GM12878 (cell line): Measurements from ENCODE around the gene ITGA3. TPM values are rescaled to one million over a fixed set of nuclear protein-coding genes. Genes with fewer than 3 reads are reported as not detected.
A peak's percentile ranks its signal among the peaks of the same experiment; 100 is the strongest.

Experiments used
- ATAC-seq: fragments of 200-7000 bp; cut with Tn5 transposase; 3 replicates; pipeline ENCODE4 v1.9.1; 2020; ENCODE audit warnings: mild to moderate bottlenecking, moderate library complexity
- BruUV-seq: library from RNA; stranded (reverse); fragments of 400-500 nt; replicated peaks from 2 replicates; lab custom pipeline; 2021; lab: Mats Ljungman, UMichigan
- CTCF ChIA-PET: fragments of 300-600 bp; sonication (Branson Sonifier 250); formaldehyde crosslinking; extraction: SDS; loops from one replicate; lab custom pipeline; 2021; ENCODE audit warnings: inconsistent platforms; lab: Yijun Ruan, JAX
- POLR2A ChIA-PET: fragments of 350-600 bp; formaldehyde crosslinking; extraction: SDS; loops from one replicate; lab custom pipeline; 2021; ENCODE audit warnings: inconsistent platforms; lab: Charles Lee
- RAD21 ChIA-PET: fragments of 300-600 bp; sonication (Branson Sonifier 250); formaldehyde crosslinking; loops from one replicate; lab custom pipeline; 2023; ENCODE audit warnings: antibody characterized with exemption; ENCODE audit not compliant: unreplicated experiment; lab: Charles Lee
- SMC1A ChIA-PET: fragments of 300-600 bp; sonication (Branson Sonifier 250); formaldehyde crosslinking; loops from one replicate; lab custom pipeline; 2023; ENCODE audit not compliant: unreplicated experiment, uncharacterized antibody; lab: Charles Lee
- DNase-seq: peaks from one replicate; pipeline ENCODE4 v3.0.0-alpha.2; 2011; ENCODE audit warnings: low read depth, low spot score
- FAIRE-seq: peaks from 3 replicates; lab custom pipeline; 2011; peaks lifted over from hg19 to GRCh38; lab: Jason Lieb, UNC
- H2AFZ ChIP-seq: 2 replicates; pipeline ENCODE4 v1.6.0; 2011; ENCODE audit warnings: low read depth, low read length, control low read depth; ENCODE audit not compliant: control insufficient read depth
- H3K27ac ChIP-seq: 2 replicates; pipeline ENCODE4 v1.5.1; 2011; ENCODE audit warnings: control low read depth; ENCODE audit not compliant: control insufficient read depth, insufficient read depth
- H3K27me3 ChIP-seq, 2 experiments: replicated peaks in 1 of 2; 2 replicates each; pipeline versions ENCODE4 v1.6.0 to v1.6.1; 2011; ENCODE audit warnings: low read length in 1 of 2; ENCODE audit not compliant: control insufficient read depth in 2 of 2, insufficient read depth in 2 of 2
- H3K36me3 ChIP-seq, 2 experiments: 2 replicates each; pipeline ENCODE4 v1.5.1; 2011; ENCODE audit warnings: low read length in 1 of 2; ENCODE audit not compliant: control insufficient read depth in 2 of 2, insufficient read depth in 2 of 2
- H3K4me1 ChIP-seq: 2 replicates; pipeline ENCODE4 v1.6.1; 2011; ENCODE audit warnings: mild to moderate bottlenecking, low read length, moderate library complexity, mixed read lengths; ENCODE audit not compliant: control insufficient read depth, insufficient read depth
- H3K4me2 ChIP-seq: 2 replicates; pipeline ENCODE4 v1.6.0; 2011; ENCODE audit warnings: control low read depth; ENCODE audit not compliant: control insufficient read depth, insufficient read depth
- H3K4me3 ChIP-seq: fragments of 200-600 bp; sonication (generic); 2 replicates; pipeline ENCODE4 v1.5.1; 2016
- H3K79me2 ChIP-seq: 2 replicates; pipeline ENCODE4 v1.6.0; 2011; ENCODE audit warnings: low read length; ENCODE audit not compliant: control insufficient read depth, insufficient read depth
- H3K9ac ChIP-seq: 2 replicates; pipeline ENCODE4 v1.8.0; 2011; ENCODE audit warnings: low read length, control low read depth, mixed read lengths; ENCODE audit not compliant: control insufficient read depth, insufficient read depth
- H3K9me3 ChIP-seq: replicated peaks from 3 replicates; pipeline ENCODE4 v1.5.1; 2011; ENCODE audit warnings: mild to moderate bottlenecking, low read length; ENCODE audit not compliant: control insufficient read depth, insufficient read depth
- H4K20me1 ChIP-seq: 2 replicates; pipeline ENCODE4 v1.6.0; 2011; ENCODE audit not compliant: control insufficient read depth, insufficient read depth
- BHLHE40 ChIP-seq, 2 experiments: fragments of 450-650 bp in 1 of 2; IDR thresholded peaks; 2 replicates each; pipeline ENCODE4 v1.6.1; 2011 to 2017; ENCODE audit warnings: low read depth in 2 of 2, borderline replicate concordance in 1 of 2, improper control_type of control experiment in 1 of 2, low read length in 1 of 2, mild to moderate bottlenecking in 1 of 2
- EP300 ChIP-seq, 2 experiments: fragments of 150-350 bp in 1 of 2; IDR thresholded peaks; 2 replicates each; pipeline ENCODE4 v1.6.1; 2011 to 2012; ENCODE audit warnings: low read depth in 2 of 2, low read length in 2 of 2, borderline replicate concordance in 1 of 2, improper control_type of control experiment in 1 of 2, inconsistent platforms in 1 of 2; ENCODE audit not compliant: control insufficient read depth in 1 of 2
- ETV6 ChIP-seq, 2 experiments: fragments of 450-650 bp in 1 of 2; IDR thresholded peaks in 1 of 2; conservative IDR thresholded peaks in 1 of 2; 2 replicates each; pipeline ENCODE4 v1.6.1; 2014; ENCODE audit warnings: antibody characterized with exemption in 1 of 2, borderline replicate concordance in 1 of 2, low read depth in 1 of 2, mild to moderate bottlenecking in 1 of 2, moderate library complexity in 1 of 2
- EZH2 ChIP-seq: IDR thresholded peaks from 2 replicates; pipeline ENCODE4 v1.6.1; 2012; ENCODE audit warnings: low read depth, mild to moderate bottlenecking, control low read depth, inconsistent platforms, low read length, borderline replicate concordance; ENCODE audit not compliant: control insufficient read depth
- HSF1 ChIP-seq: fragments of 150-350 bp; IDR thresholded peaks from 2 replicates; pipeline ENCODE4 v1.6.1; 2014; ENCODE audit warnings: mild to moderate bottlenecking, low read depth, low read length
- KAT2A ChIP-seq: conservative IDR thresholded peaks from 2 replicates; pipeline ENCODE4 v1.6.1; 2011; ENCODE audit warnings: low read depth, low read length; ENCODE audit not compliant: control insufficient read depth
- NBN ChIP-seq: fragments of 450-650 bp; IDR thresholded peaks from 2 replicates; pipeline ENCODE4 v1.6.1; 2016
- NR2F1 ChIP-seq: fragments of 450-650 bp; conservative IDR thresholded peaks from 2 replicates; pipeline ENCODE4 v1.6.1; 2017; ENCODE audit warnings: mild to moderate bottlenecking
- POLR2AphosphoS5 ChIP-seq: IDR thresholded peaks from 2 replicates; pipeline ENCODE4 v1.6.1; 2011; ENCODE audit warnings: mild to moderate bottlenecking, low read length, inconsistent platforms
- SKIL ChIP-seq: fragments of 450-650 bp; IDR thresholded peaks from 2 replicates; pipeline ENCODE4 v1.6.1; 2017; ENCODE audit warnings: mild to moderate bottlenecking, low read depth, inconsistent platforms; ENCODE audit not compliant: poor library complexity, severe bottlenecking
- TCF12 ChIP-seq: IDR thresholded peaks from 2 replicates; pipeline ENCODE4 v1.6.1; 2011; ENCODE audit warnings: low read depth, mild to moderate bottlenecking, low read length
- TCF7 ChIP-seq: IDR thresholded peaks from 2 replicates; pipeline ENCODE4 v1.6.1; 2014; ENCODE audit warnings: antibody characterized with exemption, borderline replicate concordance
- ZNF592 ChIP-seq: fragments of 450-650 bp; IDR thresholded peaks from 2 replicates; pipeline ENCODE4 v1.6.1; 2017; ENCODE audit warnings: mild to moderate bottlenecking, moderate library complexity
- WGBS: methylation state at CpG from one replicate; pipeline ENCODE4 v1.1.6; 2016; ENCODE audit warnings: low lambda C conversion rate; ENCODE audit not compliant: insufficient replicate concordance, insufficient coverage; ENCODE audit errors: missing lambda C conversion rate; 5-methylcytosine and 5-hydroxymethylcytosine counted together
- in situ Hi-C: fragments of 300-500 bp; cut with MboI; formaldehyde crosslinking; loops from 9 replicates; pipeline ENCODE4 v1.14.3; 2018; ENCODE audit warnings: mixed read lengths
- intact Hi-C: fragments of 100-400 bp; cut with micrococcal nuclease; formaldehyde crosslinking; loops from one replicate; pipeline ENCODE4 v1.14.2; 2022; ENCODE audit not compliant: unreplicated experiment
- polyA plus RNA-seq, 11 experiments: library from polyadenylated mRNA; depleted of rRNA in 4 of 11; unstranded in 6 of 11; stranded (reverse) in 5 of 11; fragments of >200 nt; fragmentation: Nextera tagmentation in 4 of 11; fragmentation: Illumina TruSeq in 1 of 11; extraction: Ambion mirVana in 4 of 11; extraction: Trizol in 1 of 11; gene quantifications; 1 replicate in 1 of 11; 2 replicates in 10 of 11; pipeline versions ENCODE4 v1.2.1 to v1.2.3, GENCODE V29; 2011 to 2016; ENCODE audit warnings: inconsistent platforms in 2 of 11, missing spikeins in 2 of 11, low read depth in 1 of 11
- total RNA-seq, 4 experiments: library from RNA; depleted of rRNA in 3 of 4; stranded (reverse); fragments of >200 nt in 3 of 4; fragmentation: Illumina TruSeq in 1 of 4; extraction: Trizol in 1 of 4; gene quantifications; 2 replicates each; pipeline versions ENCODE4 v1.2.1 to v1.2.3, GENCODE V29; 2013 to 2021

The ITGA3 gene
- total and polyA plus RNA-seq, 10 of the 15 experiments (the other 5 are each of a cell fraction or from before 2014, with no cell fraction given), result 0.29 to 13.4 (median 6.6) TPM

GRCh38 chr17:50099003-50099402 is 43.1 kb downstream of the ITGA3 start (continued):
- no peak for TF ChIP-seq ZNF592
- TF ChIP-seq EZH2, result no peak
- no peak for TF ChIP-seq BHLHE40 (IDR thresholded peaks at IDR 0.05; ENCODE audit: borderline replicate concordance in 1 of 2, low read depth in 2 of 2, low read length in 1 of 2)
- no peak for TF ChIP-seq HSF1

- BruUV-seq, result no TSS peak
- POLR2A ChIA-PET, result interaction anchor here (0.5 kb wide), 1 partner anchor 99 kb away, joined by 3 read pairs; no protein-coding TSS in a partner anchor
- no peak for DNase-seq
- in situ Hi-C loops (no loop called here), intact Hi-C loops (no loop called here)
- Histone ChIP-seq H4K20me1 (no peaks in the 10 kb centered on the region), H3K9me3 (no peaks in the 10 kb centered on the region), H3K4me3 (no peak overlapping the region), H3K4me1 (peaks cover 14% of the 10 kb centered on the region), H3K36me3 (no peaks in the 10 kb centered on the region), H2AFZ (no peak overlapping the region), H3K9ac (no peak overlapping the region), H3K27me3 (no peaks in the 10 kb centered on the region), H3K4me2 (no peak overlapping the region), H3K27ac (no peak overlapping the region), H3K79me2 (no peaks in the 10 kb centered on the region)
- SMC1A ChIA-PET, result interaction anchor here (1.0 kb wide), 1 partner anchor 69 kb away, joined by 3 read pairs; no protein-coding TSS in a partner anchor
- WGBS, result 77% methylated on average over 5 of the region's 5 CpGs
- CTCF ChIA-PET, result interaction anchor here (1.1 to 1.8 kb wide), 2 partner anchors 13 to 14 kb away, joined by 5 to 10 read pairs; no protein-coding TSS in a partner anchor
- RAD21 ChIA-PET, result no interaction called here
- peak; percentile 25; the same call in 2 of the 3 replicates for ATAC-seq
- FAIRE-seq, result no peak
- no peak for TF ChIP-seq EP300 (IDR thresholded peaks at IDR 0.05; ENCODE audit: borderline replicate concordance in 1 of 2, control insufficient read depth in 1 of 2, low read depth in 2 of 2, low read length in 2 of 2)
- TF ChIP-seq POLR2AphosphoS5, result no peak
- TF ChIP-seq NR2F1, result no peak
- TF ChIP-seq TCF12, result no peak
- no peak for TF ChIP-seq TCF7
- no peak for TF ChIP-seq SKIL
- TF ChIP-seq ETV6 (conservative IDR thresholded peaks at IDR 0.05 in 1 of 2, IDR thresholded peaks at IDR 0.05 in 1 of 2; ENCODE audit: borderline replicate concordance in 1 of 2, low read depth in 1 of 2), result no peak
- no peak for TF ChIP-seq NBN
- TF ChIP-seq KAT2A, result no peak
Measured at GRCh38 chr17:50100480-50100883, 44.6 kb downstream of the ITGA3 start.
